ENCODE measurements around the gene MGMT.

Gene MGMT

DNA sequence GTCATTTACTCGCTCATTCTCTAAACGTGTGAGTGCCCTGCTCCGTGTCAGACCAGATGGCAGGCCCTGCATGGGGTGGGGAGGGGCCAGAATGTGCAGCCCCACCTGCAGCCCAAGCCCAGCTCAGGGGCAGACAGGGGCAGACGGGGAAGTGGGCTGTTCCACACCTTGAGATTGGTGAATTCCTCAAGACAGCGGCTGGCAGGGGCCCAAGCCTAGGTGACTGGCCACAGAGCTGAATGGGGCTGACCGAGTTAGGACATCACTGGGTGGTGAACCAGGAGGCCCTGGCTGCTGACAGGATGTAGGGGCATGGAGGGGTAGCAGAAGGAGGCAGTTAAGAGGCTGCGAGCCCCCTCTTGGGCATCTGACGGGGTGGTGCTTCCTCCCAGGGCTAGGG lies 79.1 kb downstream of the MGMT start:
- peak; percentile 4 for DNase-seq

DNA sequence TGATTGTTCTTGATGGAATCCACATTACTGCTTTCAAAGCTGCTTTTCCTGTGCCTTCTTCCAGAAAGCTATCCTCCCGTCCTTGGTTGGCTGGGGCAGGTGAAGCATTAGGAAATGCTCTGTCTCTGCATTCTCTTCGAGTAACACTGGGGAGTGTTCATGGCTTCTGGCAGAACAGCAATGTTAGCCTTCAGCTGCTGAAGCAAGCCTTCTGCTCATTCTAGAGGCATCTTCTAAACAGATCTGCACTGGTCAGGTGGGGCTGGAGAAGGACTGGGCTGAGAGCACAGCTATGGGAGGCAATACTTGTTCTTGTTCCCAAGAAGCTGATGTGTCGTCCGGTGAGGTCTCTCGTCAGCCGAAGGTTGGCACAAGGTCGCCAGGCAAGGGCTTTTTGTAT lies 80.6 kb downstream of the MGMT start:
- no peak for DNase-seq

DNA sequence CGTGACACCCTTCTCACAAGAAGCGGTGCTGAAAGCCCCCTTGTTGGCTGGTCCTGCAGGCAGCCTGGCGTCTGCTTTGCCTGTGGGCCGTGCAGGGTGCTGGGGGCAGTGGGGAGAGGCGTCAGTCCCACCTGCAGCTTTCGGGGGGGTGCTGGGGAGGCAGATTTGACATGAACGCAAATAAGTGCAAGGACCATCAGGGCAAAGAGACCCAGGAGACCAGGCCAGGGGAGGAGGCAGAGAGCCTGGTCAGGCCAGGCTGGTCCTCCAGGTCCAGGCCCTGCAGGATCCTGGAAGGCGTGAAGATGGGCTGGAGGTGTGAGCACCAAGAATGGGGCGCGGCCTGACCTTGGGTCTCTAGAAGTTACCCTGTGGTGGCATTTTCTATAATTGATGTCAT lies 81.6 kb downstream of the MGMT start:
- DNase-seq, result no peak

DNA sequence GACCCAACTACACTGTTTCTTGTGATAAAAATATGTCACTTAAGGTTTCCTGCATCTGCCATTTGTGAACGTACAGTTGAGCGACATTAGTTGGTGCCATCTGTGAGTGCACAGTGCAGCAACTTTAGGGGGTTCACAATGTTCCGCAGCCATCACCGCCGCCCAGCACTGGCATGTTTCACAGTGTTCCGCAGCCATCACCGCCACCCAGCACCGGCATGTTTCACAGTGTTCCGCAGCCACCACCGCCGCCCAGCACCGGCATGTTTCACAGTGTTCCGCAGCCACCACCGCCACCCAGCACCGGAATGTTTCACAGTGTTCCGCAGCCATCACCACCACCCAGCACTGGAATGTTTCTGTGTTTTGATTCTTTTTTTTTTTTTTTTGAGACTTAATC lies 83.0 kb downstream of the MGMT start:
- DNase-seq, result no peak

DNA sequence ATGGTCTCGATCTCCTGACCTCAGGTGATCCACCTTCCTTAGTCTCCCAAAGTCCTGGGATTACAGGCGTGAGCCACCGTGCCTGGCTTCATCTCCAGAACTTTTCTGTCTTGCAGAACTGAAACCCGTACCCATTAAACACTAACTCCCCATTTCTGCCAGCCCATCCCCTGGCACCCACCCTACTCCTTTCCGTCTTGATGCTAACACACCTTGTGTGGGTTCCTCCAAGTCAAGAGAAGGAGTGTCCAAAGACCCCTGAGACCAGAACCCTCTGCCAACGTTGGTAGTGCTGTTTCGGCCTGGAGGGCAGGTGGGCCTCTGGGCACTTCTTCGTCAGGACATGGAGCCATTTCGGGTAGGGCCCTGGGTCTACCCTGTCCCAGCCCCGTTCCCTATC lies 83.6 kb downstream of the MGMT start:
- DNase-seq, result no peak

DNA sequence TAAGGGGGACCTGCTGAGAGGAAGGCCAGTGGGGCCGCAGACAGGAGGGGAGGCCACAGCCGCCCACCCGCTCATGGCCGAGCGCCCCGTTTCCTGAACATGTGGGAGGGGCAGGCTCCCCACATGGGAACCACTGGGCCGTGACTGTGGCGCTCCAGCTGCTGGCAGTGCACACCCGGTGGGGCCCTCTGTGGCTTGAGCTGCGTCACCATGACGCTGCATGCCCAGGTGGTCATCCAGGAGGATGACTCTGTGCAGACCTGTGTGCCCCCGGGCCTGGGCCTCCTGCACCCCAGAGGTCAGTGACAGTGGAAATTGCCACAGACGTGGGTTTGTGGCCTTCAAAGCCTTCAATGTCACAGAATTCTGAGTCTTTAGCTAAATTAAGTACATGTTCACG lies 85.1 kb downstream of the MGMT start:
- no peak for DNase-seq

DNA sequence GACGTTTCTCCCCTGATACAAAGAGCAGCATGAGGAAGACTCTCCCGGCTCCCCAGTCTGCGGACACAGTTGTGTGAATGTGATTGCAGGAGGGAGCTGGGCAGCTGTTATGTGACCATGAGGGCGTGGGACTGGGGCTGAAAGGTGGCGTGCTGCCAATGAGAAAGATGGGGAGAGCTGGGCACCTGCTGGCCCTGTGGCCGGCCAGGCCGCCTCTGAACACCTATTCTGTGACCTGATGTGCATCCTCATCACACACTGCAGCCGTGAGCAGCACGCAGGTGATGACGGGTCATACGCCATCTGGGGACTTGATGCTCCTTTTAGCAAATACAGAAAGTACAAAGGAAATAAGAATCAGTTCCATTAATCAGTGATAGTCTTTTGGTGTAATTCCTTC lies 86.9 kb downstream of the MGMT start:
- no peak for DNase-seq

DNA sequence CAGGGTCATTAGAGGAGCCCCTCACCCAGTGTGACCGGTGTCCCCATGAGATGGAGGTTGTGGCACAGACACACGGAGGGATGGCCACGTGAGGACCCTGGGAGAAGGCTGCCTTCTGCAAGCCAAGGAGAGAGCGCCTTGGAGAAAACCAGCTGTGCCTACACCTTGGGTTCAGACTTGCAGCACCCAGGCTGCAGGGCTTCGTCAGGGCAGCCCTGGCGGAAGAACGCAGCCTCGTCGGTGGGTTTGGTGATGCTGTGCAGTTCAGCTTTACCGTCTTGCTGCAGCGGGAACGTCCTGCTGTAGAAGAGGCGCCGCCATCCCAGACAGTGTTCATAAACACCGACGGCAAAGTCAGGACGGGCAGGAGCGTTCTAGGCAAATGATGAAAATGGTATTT lies 89.3 kb downstream of the MGMT start:
- DNase-seq, result no peak

DNA sequence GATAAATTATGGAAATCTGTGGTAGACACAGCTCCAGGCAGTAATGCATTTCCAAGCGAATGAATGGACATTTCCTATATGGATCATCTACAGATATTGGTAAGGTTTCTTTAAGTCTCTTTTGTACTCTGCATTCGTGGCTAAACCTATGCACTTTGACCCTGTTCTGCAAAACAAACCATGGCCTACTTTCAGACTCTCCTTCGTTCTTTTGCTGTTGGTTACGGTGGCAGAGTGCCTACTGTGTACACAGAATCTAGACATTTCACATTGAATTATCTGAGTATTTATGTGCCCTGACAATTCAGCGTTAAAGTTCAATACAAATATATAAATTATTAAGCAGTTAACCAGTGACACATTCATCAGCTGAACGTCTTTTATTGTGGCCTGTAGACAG lies 93.3 kb downstream of the MGMT start:
- DNase-seq, result no peak

DNA sequence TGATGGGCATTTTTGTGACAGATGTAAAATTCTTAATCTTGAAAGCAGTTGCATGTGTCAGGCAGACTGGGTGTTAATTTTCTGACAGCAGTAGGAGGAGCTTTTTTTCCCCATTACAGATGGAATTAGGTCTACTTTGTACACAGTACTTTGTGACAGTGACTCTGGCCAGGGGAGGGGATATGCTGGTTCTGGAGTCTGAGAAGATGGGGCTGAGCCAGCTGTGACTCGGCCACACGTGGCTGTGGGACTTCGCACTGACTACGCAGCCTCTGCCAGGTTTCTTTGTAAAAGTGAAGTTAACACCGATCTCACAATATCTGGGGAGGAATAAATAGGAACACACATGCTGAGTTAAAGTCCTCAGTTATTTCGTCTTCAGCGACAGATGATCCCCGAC lies 95.4 kb downstream of the MGMT start:
- DNase-seq, result no peak

DNA sequence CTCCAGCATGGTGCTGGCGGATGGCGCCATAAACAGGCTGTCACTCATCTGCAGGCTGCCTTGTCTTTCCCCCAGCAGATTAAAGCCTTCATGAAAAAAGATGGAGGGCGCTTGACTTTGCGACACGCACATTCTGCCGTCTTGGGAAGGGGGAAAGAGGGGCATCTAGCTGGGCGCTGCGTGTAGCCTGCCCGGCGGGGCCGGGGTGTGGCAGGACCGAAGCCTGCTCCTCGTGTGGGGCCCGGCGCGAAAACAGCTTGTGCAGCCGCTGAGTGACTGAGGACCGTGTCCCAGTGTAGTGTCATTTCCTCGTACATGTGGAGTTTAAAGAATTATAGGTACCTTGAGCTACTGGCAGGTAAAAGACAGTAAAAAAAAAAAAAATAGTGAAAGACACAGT lies 97.9 kb downstream of the MGMT start:
- no peak for DNase-seq

DNA sequence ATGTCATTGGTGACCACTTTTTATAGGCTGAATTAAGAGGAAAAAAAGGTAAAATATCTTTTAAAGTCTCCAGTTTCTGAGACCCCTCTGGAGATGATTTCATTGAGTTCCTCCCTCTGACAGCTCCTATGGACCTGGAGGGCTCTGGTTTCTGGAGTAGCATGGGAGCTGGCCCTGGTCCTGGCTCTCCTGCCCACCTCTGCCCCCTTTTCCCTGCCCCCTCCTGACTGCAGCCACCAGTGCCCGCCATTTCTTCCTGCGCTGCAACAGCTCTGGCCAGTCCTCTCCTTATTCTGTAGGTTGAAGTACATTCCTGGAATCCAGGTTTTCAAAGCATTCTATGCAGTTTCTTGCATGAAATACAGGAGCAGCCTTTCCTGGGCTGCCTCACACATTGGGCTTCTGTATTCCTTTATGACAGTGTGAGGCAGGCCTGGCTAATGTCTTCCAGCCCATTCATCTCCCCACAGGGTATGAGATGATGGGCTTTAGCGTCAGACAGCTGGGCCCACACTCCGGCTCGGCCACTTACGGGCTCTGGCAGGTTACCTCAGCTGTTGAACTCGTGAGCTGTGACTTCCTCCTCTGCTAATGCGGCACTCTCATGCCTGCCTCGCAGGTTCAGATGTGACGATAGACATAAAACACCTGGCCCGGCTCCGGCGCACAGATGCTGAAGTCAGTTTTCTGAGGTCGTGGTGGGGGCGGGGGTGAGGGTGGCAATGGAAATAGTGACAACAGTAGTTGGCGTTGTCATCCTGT lies 101.7 kb downstream of the MGMT start:
- DNase-seq, result peak; percentile 13

DNA sequence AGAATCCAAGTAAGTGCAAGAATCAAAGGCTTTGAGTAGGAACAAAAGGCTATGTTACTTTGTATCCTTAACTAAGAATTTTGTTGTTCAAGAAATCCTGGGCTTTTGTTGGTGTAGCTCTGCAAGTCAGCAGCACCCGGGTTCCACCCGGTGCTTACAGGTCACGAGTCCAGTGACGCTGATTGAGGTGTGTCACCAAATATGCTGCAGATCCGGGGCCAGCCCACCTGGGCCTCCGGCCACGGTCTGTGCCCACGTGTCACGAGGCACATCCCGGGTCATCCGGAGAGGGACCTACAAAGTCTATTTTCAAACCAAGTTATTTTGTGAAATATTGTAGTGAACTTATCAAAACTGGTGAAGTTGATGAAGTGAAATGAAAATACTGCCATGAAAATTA lies 103.1 kb downstream of the MGMT start:
- DNase-seq, result no peak

DNA sequence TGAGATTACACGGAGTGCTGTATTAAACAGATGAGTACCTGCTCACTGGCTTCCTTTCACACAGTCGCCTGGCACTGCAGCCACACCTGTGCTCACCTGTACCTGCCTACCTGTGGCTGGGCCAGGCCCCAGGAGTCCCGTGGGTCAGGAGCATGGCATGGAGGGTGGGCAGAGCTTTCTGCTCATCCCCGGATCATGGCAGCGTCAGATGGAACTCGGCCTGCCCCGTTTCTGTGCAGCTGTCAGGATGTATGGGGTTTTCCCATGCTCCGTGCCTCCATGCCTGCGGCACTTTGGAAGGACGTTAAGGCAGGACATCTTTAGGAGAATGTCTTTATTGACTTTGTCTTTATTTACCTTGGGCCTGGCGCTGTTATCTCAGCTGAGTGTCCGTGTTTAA lies 112.2 kb downstream of the MGMT start:
- DNase-seq, result no peak

DNA sequence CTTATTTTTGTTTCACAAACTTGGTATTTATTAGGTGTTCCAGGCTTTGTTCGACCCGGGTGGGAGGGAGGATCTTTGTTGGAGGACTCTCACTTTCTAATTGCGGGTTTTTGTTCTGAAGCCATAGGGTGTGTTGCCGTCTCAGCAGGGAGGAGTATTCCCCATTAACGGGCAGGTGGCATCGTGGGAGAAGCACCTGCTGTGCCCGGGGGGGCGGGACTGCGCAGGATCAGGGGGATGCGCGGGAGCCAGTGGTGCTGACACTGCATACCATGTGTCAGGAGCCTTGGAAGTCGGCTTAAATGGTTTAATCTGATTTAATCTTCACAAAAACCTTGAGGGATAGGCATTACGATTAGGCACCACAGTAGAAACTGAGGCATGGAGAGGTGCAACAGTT lies 113.0 kb downstream of the MGMT start:
- DNase-seq, result peak; percentile 40

DNA sequence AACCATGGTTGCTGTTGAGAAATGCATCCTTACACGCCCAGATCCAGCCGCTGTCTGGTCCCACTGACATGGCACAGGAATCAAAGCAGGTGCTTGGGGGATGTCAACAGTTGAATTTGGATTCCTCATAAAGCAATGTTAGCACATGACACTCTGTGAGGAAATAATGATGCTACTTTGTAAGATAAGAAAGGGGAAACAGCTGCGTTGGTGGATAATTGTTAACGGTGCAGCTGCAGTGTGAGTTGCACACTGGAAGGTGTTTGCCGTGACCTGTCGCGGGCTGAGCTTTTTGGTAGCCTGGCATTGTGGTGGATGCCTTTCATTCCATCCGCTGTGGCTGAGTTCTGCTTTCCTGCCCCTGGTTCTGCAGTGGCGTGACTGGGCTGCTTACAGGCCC lies 113.9 kb downstream of the MGMT start:
- no peak for DNase-seq

DNA sequence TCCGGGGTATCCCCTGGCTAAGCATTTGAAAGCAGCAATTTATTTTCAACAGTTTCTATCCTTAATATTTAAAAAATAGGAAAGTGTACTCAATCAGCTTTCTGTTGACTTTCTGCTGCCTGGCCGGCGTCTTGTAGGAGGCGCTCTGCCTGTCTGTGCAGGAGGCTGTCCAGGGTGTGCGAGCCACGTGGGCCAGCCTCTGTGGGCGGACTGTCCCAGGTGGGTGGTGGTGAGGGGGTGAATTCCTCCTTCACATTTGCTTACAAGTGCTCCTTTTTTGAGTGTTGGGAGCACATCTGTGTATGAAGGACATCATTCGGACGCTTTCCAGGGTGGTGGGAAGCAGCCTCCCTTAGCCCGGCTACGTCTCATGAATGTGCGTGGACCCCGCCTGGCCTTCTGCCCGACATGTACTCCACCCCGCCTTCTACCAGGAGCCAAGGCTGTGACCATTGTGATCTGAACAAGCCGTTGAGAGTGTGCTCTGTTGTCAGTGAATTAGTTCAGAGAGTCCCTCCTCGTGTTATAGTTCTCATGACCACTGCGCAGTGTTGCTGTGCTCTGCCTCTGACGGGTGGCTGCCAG lies 114.9 kb downstream of the MGMT start:
- DNase-seq, result no peak

DNA sequence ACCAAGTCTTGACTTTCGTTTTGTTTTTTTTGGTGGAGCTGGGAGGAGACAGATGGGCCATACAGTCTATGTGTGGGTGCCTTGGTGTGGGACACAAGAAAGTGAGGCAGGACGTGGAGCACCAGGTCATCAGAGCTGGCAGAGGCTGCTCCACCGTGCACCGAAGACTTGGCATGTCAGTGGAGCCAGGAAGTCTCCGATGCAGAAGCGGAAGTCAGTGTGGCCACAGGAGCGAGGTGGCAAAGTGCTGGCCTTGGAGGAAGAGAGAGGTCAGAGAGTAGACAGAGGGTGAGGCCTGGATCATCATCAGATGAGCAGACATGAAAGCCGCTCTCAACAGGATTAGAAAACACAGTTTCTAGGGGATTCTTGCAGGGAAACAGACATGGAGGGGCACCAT lies 116.8 kb downstream of the MGMT start:
- no peak for DNase-seq

DNA sequence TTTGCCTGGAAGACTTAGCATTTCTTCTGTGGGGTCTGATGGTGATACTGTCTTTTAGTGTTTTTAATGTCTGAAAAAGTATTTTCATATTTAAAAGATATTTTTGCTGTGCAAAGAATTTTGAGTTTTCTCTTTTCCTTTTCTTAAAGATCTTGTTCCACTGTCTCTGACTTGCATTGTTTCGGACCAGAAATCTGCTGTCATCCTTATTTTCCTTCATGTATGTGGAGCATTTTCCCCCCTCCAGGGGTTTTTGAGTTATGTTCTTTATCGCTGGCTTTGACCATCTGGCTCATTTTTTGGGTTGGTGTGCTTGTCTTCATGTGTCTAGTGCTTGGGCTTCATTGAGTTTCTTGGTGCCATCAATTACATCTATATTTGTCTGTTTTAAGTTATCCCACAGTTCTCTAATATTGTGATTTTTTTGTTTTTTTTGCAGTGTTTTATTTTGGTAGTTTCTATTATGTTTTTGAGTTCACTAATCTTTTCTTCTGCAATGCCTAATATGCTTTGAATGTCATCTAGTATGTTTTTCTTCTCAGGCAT lies 119.9 kb downstream of the MGMT start:
- no peak for DNase-seq

DNA sequence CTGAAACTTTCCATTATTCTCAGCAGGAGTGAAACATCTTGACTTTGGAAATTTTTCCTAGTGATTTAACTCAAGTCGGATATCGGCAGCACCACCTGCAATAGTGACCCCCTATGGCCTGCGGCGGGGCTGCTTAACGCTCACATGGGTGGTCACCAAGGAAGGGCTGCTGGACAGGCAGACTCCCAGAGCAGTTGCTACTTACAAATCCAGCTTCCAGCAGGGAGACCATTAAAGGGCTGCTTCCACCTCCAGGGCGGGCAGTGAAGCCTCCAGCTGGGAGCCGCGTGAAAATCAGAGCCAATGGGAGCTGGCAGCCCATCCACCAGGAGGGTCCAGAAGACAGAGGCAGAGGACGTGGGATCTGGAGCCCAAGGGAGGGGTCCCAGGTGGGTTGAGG lies 122.5 kb downstream of the MGMT start:
- no peak for DNase-seq

DNA sequence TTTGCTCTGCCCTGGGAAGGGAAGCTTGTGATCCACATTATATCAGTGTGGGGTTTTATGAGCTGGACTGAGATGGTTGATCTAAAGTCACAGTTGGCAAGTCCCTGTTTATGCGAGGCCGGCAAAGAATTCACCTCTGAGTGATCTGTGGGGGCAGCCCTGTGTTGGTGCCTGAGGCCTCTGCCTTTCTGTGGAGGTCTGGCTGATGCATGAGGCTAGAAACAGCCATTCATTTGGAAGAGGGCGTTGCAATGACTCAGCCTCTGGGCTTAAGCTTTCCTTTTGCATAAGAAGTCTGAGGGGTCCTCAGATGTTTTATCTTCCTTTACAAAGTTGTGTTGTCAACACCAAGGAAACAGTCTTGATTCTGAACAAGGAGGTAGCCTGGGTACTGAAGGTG lies 126.9 kb downstream of the MGMT start:
- no peak for DNase-seq

DNA sequence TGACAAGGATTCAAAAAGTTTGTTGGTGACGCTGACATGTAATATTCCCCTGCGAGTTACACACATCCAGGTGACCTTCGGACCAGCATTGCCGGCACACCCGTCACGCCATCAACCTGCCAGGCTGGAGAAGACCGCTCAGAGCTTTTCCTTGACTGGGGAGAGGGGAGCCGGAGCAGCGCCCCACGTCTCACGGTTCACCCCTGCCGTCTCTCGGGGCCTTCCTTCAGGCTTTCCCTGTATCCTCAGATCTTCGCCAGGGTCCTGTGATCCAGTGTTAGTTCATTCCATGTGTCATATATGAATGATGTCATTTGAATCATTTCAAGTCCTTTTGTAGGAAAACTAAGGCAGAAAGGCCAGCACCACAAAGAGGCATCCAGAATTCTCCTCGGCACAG lies 127.8 kb downstream of the MGMT start:
- no peak for DNase-seq

DNA sequence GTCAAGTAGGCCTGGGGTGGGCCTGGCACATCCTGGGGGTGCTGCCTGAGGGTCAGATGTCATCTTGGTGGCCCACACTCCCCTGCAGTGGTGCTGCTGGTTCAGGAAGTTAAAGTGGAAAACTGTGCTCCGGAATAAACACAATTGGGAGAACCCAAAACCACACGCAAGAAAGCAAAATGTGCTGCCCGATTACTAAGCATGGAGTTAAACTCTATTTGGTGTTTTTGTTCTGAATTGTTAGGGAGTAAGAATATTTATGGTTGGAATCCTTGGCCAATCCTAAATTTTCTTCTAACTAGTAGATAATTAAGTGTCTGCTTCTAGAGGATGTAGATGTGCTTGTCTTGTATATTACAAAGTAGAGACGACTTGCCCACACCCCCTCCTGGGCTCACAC lies 131.4 kb downstream of the MGMT start:
- DNase-seq, result no peak

DNA sequence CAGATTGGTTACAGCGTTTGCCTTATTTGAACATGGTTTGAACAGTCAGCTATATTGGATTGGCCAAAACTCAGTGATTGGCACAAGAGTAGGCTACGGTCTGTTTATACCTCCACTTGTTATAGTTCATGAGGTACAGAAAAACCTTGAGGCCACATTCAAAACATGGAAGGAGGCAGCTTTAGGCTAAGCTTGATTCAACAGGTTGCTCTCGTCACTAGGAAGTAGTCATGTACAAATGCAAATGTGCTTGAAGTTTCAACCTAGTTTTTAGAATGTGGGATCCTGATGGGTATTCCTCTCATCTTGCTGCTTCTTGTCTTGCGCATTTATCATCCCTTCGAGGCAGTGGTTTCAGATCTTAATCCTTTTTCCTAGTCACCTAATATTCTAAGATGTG lies 132.1 kb downstream of the MGMT start:
- no peak for DNase-seq

DNA sequence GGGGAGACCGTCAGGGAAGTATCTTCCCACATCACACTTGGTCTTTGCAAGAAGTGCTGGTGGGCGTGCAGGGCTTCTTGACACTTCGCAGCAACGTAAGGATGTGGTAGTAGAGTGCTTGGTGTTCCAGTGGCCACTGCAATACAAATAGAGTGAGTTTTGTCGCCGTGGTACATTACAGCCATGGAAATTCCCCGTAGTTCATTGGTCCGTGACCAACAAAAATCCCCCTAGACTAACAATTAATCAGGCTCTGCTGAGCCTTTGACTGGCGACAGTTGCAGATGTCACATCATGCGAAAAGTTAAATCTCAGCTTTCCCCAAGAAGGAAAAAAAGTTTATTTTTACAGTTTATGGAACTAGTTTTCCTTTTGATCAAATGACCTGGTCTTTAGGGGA lies 134.7 kb downstream of the MGMT start:
- peak; percentile 92 for DNase-seq

Data from NCI-H82 (cell line).